ENCODE data around the gene AMER2.

The AMER2 gene

DNA sequence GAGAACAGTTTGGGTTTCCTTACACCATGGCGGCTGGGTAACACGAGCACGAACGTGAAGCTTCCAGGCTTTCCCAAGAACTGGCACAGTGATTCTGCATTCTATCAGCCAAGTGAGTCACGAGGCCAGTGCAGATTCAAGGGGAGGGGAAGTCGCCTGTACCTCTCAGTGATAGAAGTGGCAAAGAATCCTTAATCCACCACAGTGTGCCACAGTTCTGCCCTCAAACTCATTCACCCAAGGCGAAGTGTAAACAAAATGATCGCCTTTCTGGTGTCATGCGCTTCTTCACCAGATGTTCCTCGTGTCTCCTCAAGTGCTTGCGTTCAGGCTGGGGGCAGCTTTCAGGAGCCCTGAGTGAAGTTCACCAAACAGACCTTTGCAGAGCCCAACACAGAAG, 24.9 kb upstream of the AMER2 start:
- TF ChIP-seq, protein P1, sequence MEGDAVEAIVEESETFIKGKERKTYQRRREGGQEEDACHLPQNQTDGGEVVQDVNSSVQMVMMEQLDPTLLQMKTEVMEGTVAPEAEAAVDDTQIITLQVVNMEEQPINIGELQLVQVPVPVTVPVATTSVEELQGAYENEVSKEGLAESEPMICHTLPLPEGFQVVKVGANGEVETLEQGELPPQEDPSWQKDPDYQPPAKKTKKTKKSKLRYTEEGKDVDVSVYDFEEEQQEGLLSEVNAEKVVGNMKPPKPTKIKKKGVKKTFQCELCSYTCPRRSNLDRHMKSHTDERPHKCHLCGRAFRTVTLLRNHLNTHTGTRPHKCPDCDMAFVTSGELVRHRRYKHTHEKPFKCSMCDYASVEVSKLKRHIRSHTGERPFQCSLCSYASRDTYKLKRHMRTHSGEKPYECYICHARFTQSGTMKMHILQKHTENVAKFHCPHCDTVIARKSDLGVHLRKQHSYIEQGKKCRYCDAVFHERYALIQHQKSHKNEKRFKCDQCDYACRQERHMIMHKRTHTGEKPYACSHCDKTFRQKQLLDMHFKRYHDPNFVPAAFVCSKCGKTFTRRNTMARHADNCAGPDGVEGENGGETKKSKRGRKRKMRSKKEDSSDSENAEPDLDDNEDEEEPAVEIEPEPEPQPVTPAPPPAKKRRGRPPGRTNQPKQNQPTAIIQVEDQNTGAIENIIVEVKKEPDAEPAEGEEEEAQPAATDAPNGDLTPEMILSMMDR (IDR thresholded peaks at IDR 0.05; ENCODE audit: insufficient read depth, low read depth, low read length, missing control alignments), result no peak

DNA sequence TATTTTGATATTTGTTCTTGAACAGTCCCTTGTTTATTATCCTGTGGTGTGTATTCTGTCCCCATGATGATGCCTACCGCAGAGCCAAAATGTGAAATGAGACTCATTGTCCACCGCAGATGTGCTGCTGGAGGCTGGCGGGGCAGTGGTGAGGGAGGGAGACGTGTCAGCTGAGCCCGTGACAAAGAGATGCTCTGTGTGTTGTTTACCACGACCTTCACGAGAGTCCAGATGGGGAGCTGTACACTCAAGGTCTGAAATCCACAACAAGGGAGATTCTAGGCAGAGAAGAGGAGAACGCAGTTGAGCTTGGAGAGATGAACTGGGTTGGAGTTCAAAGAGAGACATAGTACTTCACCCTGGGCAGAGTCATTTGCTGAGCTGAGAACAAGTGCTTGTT, 20.8 kb upstream of the AMER2 start:
- no peak overlapping the region for H3K4me3 ChIP-seq (ENCODE audit: low read depth, low read length)
- DNase-seq (ENCODE audit: low read depth), result no peak
- TF ChIP-seq, protein P1 (IDR thresholded peaks at IDR 0.05; ENCODE audit: insufficient read depth, low read depth, low read length, missing control alignments), result no peak

More for the DNA sequence above, 24.9 kb upstream of the AMER2 start:
- no peak overlapping the region for H3K4me3 ChIP-seq (ENCODE audit: low read depth, low read length)
- DNase-seq (ENCODE audit: low read depth), result no peak

DNA sequence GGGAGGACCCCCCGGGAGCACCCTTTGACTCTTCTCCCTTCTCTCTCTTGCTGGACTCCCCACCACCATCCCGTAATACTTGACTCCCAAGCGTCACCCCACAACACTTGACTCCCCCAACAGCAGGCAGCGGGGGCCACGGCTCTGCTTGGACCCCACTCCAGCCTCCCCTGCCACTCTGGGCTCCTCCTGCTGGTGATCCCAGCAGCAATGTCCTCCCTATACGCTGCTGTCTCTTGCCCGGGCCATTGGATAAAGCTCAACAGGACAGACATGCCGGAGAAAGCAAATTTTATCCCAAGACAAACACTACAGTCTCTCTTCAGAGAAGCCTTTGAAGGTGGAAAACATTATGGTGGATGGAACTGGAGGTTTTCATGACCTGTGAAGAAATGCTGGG, 20.4 kb upstream of the AMER2 start:
- DNase-seq (ENCODE audit: low read depth), result no peak
- TF ChIP-seq, protein P1 (IDR thresholded peaks at IDR 0.05; ENCODE audit: insufficient read depth, low read depth, low read length, missing control alignments), result no peak
- H3K4me3 ChIP-seq (ENCODE audit: low read depth, low read length), result no peak overlapping the region

DNA sequence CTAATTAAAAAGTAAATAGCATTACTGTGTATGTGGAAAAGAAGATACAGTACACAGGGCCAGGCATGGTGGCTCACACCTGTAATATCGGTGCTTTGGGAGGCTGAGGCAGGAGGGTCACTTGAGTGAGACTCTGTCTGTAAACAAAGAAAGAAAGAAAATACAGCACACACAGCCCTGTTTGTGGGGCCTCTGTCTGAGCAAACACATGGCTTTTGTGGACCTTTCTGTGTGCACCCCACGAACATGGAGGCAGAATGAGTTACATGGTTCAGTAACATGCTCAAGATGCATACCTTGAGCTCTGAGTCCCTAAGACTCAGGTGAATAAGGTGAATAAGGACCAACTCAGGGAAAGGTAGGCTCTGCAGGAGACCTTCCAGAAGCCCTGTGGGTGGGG, 20.0 kb upstream of the AMER2 start:
- TF ChIP-seq, protein P1 (IDR thresholded peaks at IDR 0.05; ENCODE audit: insufficient read depth, low read depth, low read length, missing control alignments), result no peak
- no peak for DNase-seq (ENCODE audit: low read depth)
- H3K4me3 ChIP-seq (ENCODE audit: low read depth, low read length), result no peak overlapping the region

DNA sequence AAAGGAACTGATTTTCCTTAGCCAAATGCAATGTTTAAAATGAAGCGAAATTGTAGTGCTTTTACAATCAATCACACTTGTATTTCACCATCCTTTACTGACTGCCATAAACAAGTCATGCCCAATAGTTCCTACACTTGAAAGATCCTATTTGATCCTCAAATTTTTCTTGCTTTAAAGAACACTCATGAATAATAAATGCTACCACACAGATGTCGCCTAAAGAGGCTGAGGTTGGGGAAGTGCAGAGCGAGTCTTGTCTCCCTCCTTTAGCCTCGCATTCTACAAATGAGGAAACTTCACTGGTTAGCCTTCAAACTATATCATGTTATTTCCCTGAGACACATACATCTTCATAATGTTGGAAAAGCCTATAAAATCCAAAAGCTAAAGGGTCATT, 18.7 kb upstream of the AMER2 start:
- no peak for DNase-seq (ENCODE audit: low read depth)

DNA sequence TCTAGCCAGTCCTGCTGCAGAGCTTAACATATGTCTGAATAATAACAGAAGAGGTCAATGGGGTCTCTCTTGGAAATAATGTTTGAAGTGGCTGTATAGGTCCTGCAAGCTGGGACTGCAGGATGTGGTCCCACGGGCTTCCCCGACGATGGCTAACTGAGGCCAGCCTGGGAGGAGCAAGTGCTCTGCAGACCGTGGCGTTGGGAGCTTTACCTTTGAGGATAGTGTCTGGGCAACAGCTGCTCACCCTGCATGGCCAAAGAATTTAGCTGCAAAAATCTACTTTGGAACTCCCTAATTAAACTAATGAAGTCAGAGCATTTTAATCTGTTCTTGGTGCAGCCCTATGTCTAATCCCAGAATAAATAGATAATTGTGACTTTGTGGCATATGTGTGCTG, 18.2 kb upstream of the AMER2 start:
- TF ChIP-seq, protein P1 (IDR thresholded peaks at IDR 0.05; ENCODE audit: insufficient read depth, low read depth, low read length, missing control alignments), result no peak
- no peak for DNase-seq (ENCODE audit: low read depth)
- no peak overlapping the region for H3K4me3 ChIP-seq (ENCODE audit: low read depth, low read length)

More for the DNA sequence above, 18.7 kb upstream of the AMER2 start:
- TF ChIP-seq, protein P1 (IDR thresholded peaks at IDR 0.05; ENCODE audit: insufficient read depth, low read depth, low read length, missing control alignments), result no peak
- no peak overlapping the region for H3K4me3 ChIP-seq (ENCODE audit: low read depth, low read length)

DNA sequence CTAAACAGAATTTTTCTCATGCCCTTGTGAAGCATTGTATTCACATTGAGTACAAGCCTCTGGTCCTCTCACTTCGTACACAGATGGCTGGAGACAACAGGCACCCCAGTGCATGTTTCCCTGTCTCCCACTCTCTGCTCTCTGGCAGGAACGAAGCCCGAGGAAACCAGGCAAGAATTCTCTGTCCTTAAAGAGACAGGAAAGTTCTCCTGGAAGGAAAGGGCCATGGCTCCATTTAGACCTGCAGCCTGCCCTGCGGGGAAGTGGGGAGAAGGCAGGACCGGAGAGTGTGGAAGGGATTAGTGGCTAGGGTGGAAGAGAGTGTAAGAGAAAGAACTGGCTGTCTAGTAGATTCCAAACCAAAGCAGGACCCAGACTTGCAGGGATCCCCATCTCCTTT, 15.5 kb upstream of the AMER2 start:
- no peak overlapping the region for H3K4me3 ChIP-seq (ENCODE audit: low read depth, low read length)
- TF ChIP-seq, protein P1 (IDR thresholded peaks at IDR 0.05; ENCODE audit: insufficient read depth, low read depth, low read length, missing control alignments), result no peak
- DNase-seq (ENCODE audit: low read depth), result no peak

Measured in GM12865 (cell line).